ENCODE data around the gene INSYN2A. TPM values are rescaled to one million over a fixed set of nuclear protein-coding genes. Genes with fewer than 3 reads are reported as not detected.

INSYN2A gene
- total RNA-seq, 4 donors from 2014 or later, result 0.18 to 0.48 TPM; not detected in 2

DNA sequence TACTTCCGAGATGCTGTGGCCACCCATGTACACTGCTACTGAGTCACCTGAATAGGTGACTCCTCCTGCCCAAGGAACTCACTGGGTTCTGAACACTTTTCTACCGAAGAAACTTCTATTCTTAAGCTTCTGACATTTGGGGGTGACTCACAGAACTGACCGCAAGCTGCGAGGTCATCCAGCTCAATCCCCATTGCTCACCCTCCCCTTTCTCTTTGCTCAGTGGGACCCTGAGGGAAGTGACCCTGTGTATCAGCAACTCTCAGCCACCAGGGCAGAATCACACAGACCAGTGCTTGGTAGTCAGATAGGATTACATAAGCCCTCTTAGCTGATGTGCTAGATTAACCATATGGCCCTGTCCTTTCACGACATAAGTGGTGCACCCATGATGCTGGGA lies 46.3 kb downstream of the INSYN2A start:
- TF ChIP-seq POLR2A (IDR thresholded peaks at IDR 0.05), result no peak
- TF ChIP-seq, protein P1, sequence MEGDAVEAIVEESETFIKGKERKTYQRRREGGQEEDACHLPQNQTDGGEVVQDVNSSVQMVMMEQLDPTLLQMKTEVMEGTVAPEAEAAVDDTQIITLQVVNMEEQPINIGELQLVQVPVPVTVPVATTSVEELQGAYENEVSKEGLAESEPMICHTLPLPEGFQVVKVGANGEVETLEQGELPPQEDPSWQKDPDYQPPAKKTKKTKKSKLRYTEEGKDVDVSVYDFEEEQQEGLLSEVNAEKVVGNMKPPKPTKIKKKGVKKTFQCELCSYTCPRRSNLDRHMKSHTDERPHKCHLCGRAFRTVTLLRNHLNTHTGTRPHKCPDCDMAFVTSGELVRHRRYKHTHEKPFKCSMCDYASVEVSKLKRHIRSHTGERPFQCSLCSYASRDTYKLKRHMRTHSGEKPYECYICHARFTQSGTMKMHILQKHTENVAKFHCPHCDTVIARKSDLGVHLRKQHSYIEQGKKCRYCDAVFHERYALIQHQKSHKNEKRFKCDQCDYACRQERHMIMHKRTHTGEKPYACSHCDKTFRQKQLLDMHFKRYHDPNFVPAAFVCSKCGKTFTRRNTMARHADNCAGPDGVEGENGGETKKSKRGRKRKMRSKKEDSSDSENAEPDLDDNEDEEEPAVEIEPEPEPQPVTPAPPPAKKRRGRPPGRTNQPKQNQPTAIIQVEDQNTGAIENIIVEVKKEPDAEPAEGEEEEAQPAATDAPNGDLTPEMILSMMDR (IDR thresholded peaks at IDR 0.05), result no peak
- no peak overlapping the region for H3K27ac ChIP-seq
- H3K27me3 ChIP-seq, result no peaks in the 10 kb centered on the region
- no peaks in the 10 kb centered on the region for H3K36me3 ChIP-seq
- intact Hi-C loops (cut with DNase I; ENCODE audit: low total_unique reads), result no loop called here
- no peaks in the 10 kb centered on the region for H3K4me1 ChIP-seq
- no peak overlapping the region for H3K4me3 ChIP-seq
- H3K9me3 ChIP-seq, result no peaks in the 10 kb centered on the region
- DNase-seq, result no peak

GRCh38 chr10:127149501-127150081 lies 46.8 kb downstream of the INSYN2A start:
- Histone ChIP-seq H3K36me3 (no peaks in the 10 kb centered on the region), H3K27me3 (no peaks in the 10 kb centered on the region), H3K4me3 (no peak overlapping the region), H3K9me3 (no peaks in the 10 kb centered on the region), H3K4me1 (no peaks in the 10 kb centered on the region), H3K27ac (no peak overlapping the region)
- DNase-seq, result no peak
- intact Hi-C loops (cut with DNase I; ENCODE audit: low total_unique reads), result no loop called here
- TF ChIP-seq, protein P1 (IDR thresholded peaks at IDR 0.05), result no peak
- TF ChIP-seq POLR2A (IDR thresholded peaks at IDR 0.05), result no peak

GRCh38 chr10:127148933-127149220 lies 47.5 kb downstream of the INSYN2A start:
- Histone ChIP-seq H3K27ac (no peak overlapping the region), H3K4me1 (no peaks in the 10 kb centered on the region), H3K27me3 (no peaks in the 10 kb centered on the region), H3K36me3 (no peaks in the 10 kb centered on the region), H3K9me3 (no peaks in the 10 kb centered on the region), H3K4me3 (no peak overlapping the region)
- TF ChIP-seq POLR2A (IDR thresholded peaks at IDR 0.05), result no peak
- TF ChIP-seq, protein P1 (IDR thresholded peaks at IDR 0.05), result no peak
- intact Hi-C loops (cut with DNase I; ENCODE audit: low total_unique reads), result no loop called here
- no peak for DNase-seq

GRCh38 chr10:127148066-127148932 lies 48.1 kb downstream of the INSYN2A start:
- TF ChIP-seq, protein P1 (IDR thresholded peaks at IDR 0.05), result no peak
- no peak for TF ChIP-seq POLR2A (IDR thresholded peaks at IDR 0.05)
- Histone ChIP-seq H3K27ac (no peak overlapping the region), H3K4me1 (no peaks in the 10 kb centered on the region), H3K27me3 (no peaks in the 10 kb centered on the region), H3K9me3 (no peaks in the 10 kb centered on the region), H3K36me3 (no peaks in the 10 kb centered on the region), H3K4me3 (no peak overlapping the region)
- intact Hi-C loops (cut with DNase I; ENCODE audit: low total_unique reads), result no loop called here
- no peak for DNase-seq

- H3K4me1 ChIP-seq, result no peaks in the 10 kb centered on the region
- H3K36me3 ChIP-seq, result no peaks in the 10 kb centered on the region
- H3K27me3 ChIP-seq, result no peaks in the 10 kb centered on the region
- TF ChIP-seq POLR2A (IDR thresholded peaks at IDR 0.05), result no peak
- TF ChIP-seq, protein P1 (IDR thresholded peaks at IDR 0.05), result no peak
- H3K9me3 ChIP-seq, result no peaks in the 10 kb centered on the region
- no peak overlapping the region for H3K4me3 ChIP-seq
- intact Hi-C loops (cut with DNase I; ENCODE audit: low total_unique reads), result no loop called here
- DNase-seq, result no peak
- no peak overlapping the region for H3K27ac ChIP-seq
These were observed 49.7 kb downstream of the INSYN2A start for GRCh38 chr10:127146661-127147060.
